ENCODE measurements around the gene NPR1.
"Not testable (repeated sequence)": the region's sequence is repeated elsewhere in the genome, so short reads cannot be mapped to it uniquely, and the experiment has no call there.

The NPR1 gene

GRCh38 chr1:153678519-153679336, at the start of gene NPR1:
Gene NPR1, plus strand, starts transcription at chr1:153678688. Its CDS starts 421 bp downstream, at chr1:153679109.
- peak; percentile 52 for DNase-seq (ENCODE audit: low read depth)

DNA sequence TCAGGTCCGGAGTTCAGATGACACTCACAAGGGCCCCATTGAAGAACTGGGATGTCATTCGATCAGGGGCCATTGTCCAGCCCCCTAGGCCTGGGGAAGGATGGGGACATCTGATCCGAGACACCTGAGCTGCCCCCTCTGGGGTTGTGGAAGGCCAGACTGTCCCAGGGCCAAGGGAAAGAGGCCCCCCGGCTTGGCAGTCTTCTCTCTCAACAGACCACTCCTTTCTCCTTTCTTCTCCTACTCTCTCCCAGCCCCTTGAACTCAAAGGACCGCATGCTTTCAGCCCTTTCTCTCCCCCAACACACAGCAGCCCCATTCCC, 49.2 kb upstream of the NPR1 start:
- DNase-seq (ENCODE audit: low read depth) = no peak

DNA sequence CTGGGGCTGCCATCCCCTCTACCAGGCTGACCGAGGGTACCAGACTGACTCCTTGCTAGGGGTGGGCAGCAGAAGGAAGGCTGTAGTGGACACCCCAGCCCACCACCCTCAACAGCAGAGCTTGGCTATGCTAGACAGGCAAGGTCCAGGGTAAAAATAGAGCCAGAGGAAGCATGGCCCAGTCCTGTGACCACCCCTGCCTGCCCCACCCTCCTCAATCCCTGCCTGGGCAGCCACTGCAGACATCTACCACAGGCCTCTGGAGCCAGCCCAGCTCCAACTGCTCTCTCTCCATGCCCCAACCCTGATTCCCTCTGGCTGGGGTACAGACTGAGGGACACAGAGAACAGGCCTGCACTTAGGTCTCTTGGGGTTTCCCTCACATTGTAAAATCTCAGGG, 48.5 kb upstream of the NPR1 start:
- DNase-seq (ENCODE audit: low read depth) = no peak

GRCh38 chr1:153630384-153630783, 48.1 kb upstream of the NPR1 start:
- no peak for DNase-seq (ENCODE audit: low read depth)

- peak; percentile 22 for DNase-seq (ENCODE audit: low read depth)
These were observed 47.2 kb upstream of the NPR1 start for GRCh38 chr1:153631047-153632022.

DNA sequence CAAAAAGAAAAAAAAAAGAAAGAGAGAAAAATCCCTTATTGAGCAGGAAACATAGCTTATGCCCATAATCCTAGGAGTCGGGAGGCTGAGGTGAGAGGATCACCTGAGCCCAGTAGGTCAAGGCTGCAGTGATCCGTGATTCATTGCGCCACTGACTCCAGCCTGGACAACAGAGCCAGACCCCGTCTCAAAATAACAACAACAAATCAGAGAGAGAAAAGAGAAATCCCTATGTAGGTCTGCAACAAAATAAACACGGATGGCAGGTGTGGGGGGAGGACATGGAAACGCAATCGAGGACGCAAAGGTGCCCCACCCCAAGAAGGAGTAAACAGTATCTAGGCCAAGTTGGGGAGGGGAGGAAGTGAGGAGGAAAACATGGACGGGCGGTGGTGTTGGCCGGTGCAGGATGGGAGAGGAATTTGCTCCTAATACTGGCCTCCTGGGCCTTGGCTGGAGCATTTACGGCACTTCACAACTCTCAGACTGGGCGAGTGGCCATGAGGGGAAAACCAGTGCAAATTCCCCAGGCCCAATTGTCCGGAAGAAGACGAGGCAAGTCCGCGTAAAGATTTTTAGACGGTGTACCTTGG, 45.2 kb upstream of the NPR1 start:
- no peak for DNase-seq (ENCODE audit: low read depth)

DNA sequence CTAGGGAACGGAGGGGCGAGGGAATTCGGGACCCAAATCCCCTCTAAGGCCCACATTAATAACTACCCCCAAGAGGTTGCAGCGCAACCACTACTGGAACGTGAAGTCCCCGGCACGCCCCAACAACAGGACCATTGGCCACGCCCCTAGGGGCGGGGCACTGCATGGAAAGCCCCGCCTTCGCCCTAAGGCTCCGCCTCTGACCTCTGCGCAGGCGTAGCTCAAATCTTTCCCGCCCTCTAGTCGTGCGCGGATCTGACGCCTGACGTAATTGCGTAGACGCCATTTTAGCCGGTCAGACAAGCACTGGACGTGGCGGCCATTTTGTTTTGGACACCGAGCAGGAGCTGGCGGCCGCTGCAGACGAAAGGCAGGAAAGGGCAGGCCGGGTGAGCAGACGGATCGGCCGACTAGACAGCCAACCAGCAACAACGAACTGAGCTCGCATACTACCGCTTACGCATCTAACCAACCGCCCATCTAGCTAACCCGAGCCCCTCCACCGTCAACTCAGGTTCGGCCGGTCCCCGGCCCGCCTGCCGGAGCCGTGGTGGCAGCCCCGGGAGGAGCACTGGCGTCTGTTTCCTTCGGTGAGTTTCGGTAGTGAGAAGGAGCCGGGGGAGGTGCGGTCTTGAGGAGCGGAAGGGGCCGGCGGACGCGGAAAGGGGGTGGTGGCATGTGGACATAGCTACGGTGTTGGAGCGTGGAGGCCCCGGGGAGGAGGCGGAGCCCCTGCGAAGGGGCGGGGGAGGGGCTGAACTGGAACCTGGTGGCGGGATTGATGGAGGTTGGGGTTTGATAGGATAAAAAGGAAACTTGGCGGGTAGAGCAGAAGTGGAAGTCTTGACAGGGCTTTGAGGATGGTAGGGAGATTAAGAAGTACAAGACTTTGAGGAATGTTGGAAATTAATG, 44.5 kb upstream of the NPR1 start, which contains the start of gene CHTOP:
Gene CHTOP, plus strand, starts transcription at position 313 of the 912 bp plus-strand sequence. CDS start 2,523 bp downstream, outside the sequence.
- peak; percentile 99 for DNase-seq (ENCODE audit: low read depth)

GRCh38 chr1:153635872-153636271, 42.6 kb upstream of the NPR1 start:
- DNase-seq (ENCODE audit: low read depth) = no peak

GRCh38 chr1:153636312-153636711, 42.2 kb upstream of the NPR1 start:
- no peak for DNase-seq (ENCODE audit: low read depth)

GRCh38 chr1:153638261-153638660, 40.2 kb upstream of the NPR1 start:
- DNase-seq (ENCODE audit: low read depth) = no peak

DNA sequence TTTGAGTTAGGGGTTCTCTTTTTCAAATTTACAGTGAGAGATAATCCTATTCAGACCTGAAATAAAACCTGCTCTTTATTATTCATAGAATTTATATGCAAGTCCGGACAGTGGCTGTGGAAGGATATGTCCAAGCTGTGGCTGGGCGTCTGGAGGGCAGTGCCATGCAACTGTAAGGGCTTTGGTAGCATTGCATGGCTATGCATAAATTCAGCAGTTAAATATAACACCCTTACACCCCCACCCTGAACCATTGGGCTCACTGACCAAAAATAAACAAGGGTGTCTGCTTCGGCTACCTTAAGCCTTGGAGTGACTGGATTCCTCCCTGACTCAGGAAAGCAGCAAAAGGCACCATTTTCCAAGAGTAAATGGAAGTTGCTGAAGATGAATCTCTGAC, 39.2 kb upstream of the NPR1 start:
- no peak for DNase-seq (ENCODE audit: low read depth)

GRCh38 chr1:153640213-153640612, 38.3 kb upstream of the NPR1 start:
- DNase-seq (ENCODE audit: low read depth) = not testable (repeated sequence)

DNA sequence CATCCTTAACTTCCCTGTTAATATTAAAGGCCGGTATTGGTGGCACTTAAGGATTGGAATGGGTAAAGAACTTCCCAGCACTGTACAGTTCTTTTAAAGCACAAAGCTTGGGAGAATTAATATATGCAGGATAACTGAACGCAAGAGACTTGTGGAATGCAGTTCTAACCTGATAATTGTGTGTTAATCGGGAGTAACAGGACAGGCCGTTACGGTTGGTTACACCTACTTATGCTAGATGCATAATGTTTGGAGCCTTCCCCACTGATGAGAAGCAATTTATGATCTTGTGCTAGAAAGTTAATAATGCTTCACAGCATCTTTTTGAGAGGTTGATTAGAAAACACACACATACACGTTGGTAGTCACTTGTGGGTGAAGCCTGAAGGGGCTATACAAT, 37.6 kb upstream of the NPR1 start:
- DNase-seq (ENCODE audit: low read depth) = no peak

DNA sequence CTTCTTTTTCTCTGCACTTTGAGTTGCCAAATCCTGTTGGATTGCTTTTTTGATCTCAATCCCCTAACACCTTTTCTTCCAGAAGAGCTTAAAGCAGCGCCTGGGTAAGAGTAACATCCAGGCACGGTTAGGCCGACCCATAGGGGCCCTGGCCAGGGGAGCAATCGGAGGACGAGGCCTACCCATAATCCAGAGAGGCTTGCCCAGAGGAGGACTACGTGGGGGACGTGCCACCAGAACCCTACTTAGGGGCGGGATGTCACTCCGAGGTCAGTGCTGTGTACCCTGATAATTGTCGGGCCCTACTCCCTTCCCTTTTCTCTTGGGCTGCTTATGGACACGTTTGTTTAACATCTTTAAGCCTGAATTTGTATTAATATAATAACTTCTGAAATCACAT, 36.3 kb upstream of the NPR1 start:
- no peak for DNase-seq (ENCODE audit: low read depth)

- DNase-seq (ENCODE audit: low read depth) = no peak
These were observed 35.4 kb upstream of the NPR1 start for GRCh38 chr1:153643100-153643499.

DNA sequence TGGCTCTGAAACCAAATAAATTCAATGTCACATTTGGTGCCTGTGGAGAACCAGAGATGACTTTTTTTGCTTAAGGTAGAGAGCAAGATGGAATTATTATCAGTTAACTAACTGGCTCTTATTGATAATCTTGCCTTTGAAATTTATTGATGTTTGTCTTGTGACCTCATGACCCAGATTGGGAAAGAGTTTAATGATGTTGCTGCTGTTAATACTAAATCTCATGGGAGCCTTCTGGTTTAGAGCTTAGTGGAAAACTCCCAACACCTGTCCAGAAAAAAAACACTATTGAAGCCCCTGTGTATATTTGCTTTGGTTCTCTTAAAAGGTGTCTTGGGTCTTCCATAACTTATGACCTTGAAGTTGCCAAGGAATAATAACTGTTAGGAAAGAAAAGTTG, 34.7 kb upstream of the NPR1 start:
- no peak for DNase-seq (ENCODE audit: low read depth)

DNA sequence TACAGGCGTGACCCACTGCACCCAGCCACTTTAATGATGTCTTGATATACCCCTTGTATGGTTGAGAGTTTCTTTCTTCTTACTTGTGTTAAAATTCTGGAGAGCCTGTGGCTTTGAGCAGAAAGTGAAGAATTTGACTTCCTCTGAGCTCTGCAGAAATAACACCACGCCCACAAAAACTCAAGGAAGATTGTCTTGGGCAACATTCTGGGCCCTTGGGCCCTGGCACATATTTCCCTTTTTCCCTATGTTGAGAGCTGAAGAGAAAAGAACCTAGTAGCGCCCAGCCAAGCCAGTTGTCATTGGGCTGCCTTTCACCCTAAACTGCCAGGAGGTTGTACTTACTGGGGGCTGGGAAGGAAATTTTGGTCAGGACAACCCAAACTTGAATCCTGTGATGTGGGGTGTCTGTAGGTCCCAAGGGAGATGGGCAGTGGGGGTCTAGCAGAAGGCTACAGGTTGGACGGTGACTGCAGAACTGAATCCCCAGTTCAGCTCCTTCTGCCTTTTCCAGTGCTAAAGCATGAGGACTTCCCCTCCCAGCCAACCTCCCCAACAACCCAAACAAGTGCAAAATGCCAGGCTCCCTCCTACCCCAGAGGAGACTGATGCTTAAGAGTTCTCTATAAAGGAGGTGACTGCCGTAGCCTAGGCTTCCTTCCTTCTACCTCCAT, 31.7 kb upstream of the NPR1 start:
- no peak for DNase-seq (ENCODE audit: low read depth)

GRCh38 chr1:153647346-153647714, 31.2 kb upstream of the NPR1 start:
- DNase-seq (ENCODE audit: low read depth) = no peak

DNA sequence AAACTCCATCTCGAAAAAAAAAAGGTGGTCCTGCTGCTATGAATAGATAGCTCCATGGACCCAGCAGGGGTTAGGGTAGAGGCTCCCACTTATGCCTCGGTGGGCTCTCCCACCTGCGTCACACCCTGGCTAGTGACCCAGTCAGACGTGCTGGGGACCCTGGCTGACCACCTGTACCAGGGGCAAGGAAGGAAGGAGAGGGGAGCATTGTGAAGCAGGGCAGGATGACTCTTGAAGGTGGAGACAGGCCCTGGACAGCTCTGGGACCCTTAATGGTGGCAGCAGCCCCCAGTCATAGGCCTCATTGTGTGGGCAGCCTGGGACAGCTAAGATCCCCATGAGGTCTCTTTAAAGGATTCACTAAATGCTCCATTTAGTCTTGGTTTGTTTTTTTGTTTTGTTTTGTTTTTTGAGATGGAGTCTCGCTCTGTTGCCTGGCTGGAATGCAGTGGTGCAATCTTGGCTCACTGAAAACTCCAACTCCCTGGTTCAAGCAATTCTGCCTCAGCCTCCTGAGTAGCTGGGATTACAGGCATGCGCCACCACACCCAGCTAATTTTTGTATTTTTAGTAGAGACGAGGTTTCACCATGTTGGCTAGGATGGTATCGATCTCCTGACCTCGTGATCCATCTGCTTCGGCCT, 30.4 kb upstream of the NPR1 start:
- no peak for DNase-seq (ENCODE audit: low read depth)

- DNase-seq (ENCODE audit: low read depth) = no peak
These were observed 29.2 kb upstream of the NPR1 start for GRCh38 chr1:153649137-153649862.

Data from ELR (cell line).